Stimulated activated naive CD8-positive, alpha-beta T cell treated with anti-CD3 and anti-CD28 coated beads, Interleukin-15, Interleukin-2, amounts not matched to agents 100 ng/mL and 50 ng/mL, for 24 hours (primary cell): ENCODE measurements around the gene CDCP2.

Experiments used
- H3K27ac Mint-ChIP-seq: one replicate; pipeline ENCODE4 v1.8.0; 2021; ENCODE audit warnings: mild to moderate bottlenecking, mixed read lengths
- H3K27me3 Mint-ChIP-seq: one replicate; pipeline ENCODE4 v1.8.0; 2021; ENCODE audit warnings: mixed read lengths
- H3K36me3 Mint-ChIP-seq: one replicate; pipeline ENCODE4 v1.8.0; 2021; ENCODE audit warnings: low read depth, mixed read lengths
- H3K4me1 Mint-ChIP-seq: one replicate; pipeline ENCODE4 v1.8.0; 2021; ENCODE audit warnings: low read depth, mixed read lengths
- H3K4me3 Mint-ChIP-seq: one replicate; pipeline ENCODE4 v1.8.0; 2021; ENCODE audit warnings: mild to moderate bottlenecking, mixed read lengths
- H3K9me3 Mint-ChIP-seq: one replicate; pipeline ENCODE4 v1.8.0; 2021; ENCODE audit warnings: mixed read lengths

CDCP2 gene

GRCh38 chr1:54135436-54136120 lies 17.2 kb downstream of the CDCP2 start:
- Mint-ChIP-seq H3K4me1 (no peaks in the 10 kb centered on the region), H3K27ac (no peak overlapping the region), H3K9me3 (no peaks in the 10 kb centered on the region), H3K36me3 (no peaks in the 10 kb centered on the region), H3K4me3 (no peak overlapping the region), H3K27me3 (no peaks in the 10 kb centered on the region)

DNA sequence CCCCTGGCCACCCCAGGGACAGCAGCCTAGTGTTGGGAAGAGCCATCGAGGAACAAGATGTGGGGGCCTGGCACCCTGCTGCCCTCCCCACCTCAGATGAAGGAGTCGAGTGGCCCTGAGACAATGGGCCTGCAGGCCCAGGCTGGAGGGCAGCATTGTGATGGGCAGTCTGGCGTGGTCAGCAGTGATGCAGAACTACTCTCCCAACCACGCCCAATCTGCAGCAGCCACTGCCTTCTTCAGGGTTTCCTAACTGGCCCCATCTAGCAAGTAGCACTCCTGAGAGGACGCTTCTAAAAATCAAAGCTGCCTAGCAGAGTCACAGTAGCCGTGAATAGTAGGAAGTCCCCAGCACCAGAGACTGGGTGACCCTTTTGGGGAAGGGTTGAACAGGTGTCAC lies 18.5 kb downstream of the CDCP2 start:
- no peaks in the 10 kb centered on the region for H3K4me1 Mint-ChIP-seq
- H3K36me3 Mint-ChIP-seq, result no peaks in the 10 kb centered on the region
- no peaks in the 10 kb centered on the region for H3K27me3 Mint-ChIP-seq
- no peak overlapping the region for H3K27ac Mint-ChIP-seq
- H3K4me3 Mint-ChIP-seq, result no peak overlapping the region
- H3K9me3 Mint-ChIP-seq, result no peaks in the 10 kb centered on the region

- no peaks in the 10 kb centered on the region for H3K36me3 Mint-ChIP-seq
These were observed 20.3 kb downstream of the CDCP2 start for GRCh38 chr1:54132495-54132894.

GRCh38 chr1:54131419-54131818 lies 21.4 kb downstream of the CDCP2 start:
- H3K4me3 Mint-ChIP-seq, result no peak overlapping the region
- H3K27ac Mint-ChIP-seq, result no peak overlapping the region
- no peaks in the 10 kb centered on the region for H3K9me3 Mint-ChIP-seq
- H3K4me1 Mint-ChIP-seq, result no peaks in the 10 kb centered on the region
- H3K36me3 Mint-ChIP-seq, result no peaks in the 10 kb centered on the region
- H3K27me3 Mint-ChIP-seq, result no peaks in the 10 kb centered on the region

More at GRCh38 chr1:54132495-54132894, 20.3 kb downstream of the CDCP2 start:
- H3K4me3 Mint-ChIP-seq, result no peak overlapping the region
- H3K9me3 Mint-ChIP-seq, result no peaks in the 10 kb centered on the region
- no peaks in the 10 kb centered on the region for H3K4me1 Mint-ChIP-seq
- no peak overlapping the region for H3K27ac Mint-ChIP-seq
- H3K27me3 Mint-ChIP-seq, result no peaks in the 10 kb centered on the region

GRCh38 chr1:54129858-54130257 lies 22.9 kb downstream of the CDCP2 start:
- Mint-ChIP-seq H3K4me1 (no peaks in the 10 kb centered on the region), H3K9me3 (no peaks in the 10 kb centered on the region), H3K36me3 (no peaks in the 10 kb centered on the region), H3K27me3 (no peaks in the 10 kb centered on the region), H3K27ac (no peak overlapping the region), H3K4me3 (no peak overlapping the region)

DNA sequence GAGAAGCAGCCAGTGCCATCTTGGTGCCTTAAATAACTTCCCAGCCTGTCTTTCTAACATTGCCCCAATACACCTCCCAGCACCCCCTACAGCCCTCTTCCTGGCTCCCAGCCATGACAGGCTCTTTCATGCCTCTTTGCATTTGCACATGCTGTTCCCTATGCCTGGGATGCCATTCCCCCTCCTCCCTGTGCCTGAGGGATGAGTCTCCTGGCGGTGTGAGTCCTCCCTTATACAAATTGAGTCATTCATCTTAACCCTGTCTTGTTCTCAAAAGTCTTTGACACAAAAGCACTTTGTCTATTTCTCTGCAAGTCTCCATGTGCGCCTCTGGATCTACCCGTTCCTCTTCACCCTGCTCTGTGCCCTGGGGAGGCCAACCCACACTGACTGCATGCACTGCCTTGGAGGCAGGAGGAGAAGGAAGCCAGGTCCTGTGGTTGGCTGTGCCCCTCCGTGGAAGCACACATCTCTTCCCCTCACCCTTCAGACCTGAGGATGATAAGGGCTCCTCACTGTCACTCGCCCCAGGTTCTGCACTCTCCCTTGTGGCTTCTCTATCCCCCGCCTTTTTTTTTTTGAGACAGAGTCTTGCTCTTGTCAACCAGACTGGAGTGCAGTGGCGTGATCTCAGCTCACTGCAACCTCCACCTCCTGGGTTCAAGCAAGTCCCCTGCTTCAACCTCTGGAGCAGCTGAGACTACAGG lies 25.1 kb downstream of the CDCP2 start:
- no peaks in the 10 kb centered on the region for H3K9me3 Mint-ChIP-seq
- H3K4me1 Mint-ChIP-seq, result no peaks in the 10 kb centered on the region
- no peaks in the 10 kb centered on the region for H3K27me3 Mint-ChIP-seq
- no peaks in the 10 kb centered on the region for H3K36me3 Mint-ChIP-seq
- H3K4me3 Mint-ChIP-seq, result no peak overlapping the region
- no peak overlapping the region for H3K27ac Mint-ChIP-seq

DNA sequence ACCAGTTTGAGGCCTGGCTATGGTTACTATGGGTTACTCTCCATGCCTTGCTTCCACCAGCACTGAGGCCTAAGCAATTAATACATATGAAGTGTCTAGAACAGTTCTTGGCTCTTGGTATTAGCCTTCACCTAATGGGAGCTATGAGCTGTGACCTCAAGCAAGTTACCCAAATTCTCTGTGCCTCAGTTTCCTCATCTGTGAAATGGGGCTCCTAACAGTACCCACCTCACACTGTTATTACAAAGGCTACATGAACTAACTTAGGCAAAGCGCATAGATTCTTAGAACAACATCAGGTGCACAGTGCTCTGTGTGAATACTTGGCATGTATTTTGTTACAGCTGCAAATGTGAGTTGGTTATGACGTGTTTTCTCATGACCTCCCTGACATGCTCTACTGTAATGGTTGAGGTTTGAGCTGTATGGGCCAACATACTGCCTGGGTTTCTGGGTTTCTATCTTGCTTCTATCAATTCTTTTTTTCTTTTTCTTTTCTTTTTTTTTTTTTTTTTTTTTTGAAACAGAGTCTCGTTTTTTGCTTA lies 26.5 kb downstream of the CDCP2 start:
- Mint-ChIP-seq H3K27ac (no peak overlapping the region), H3K4me3 (no peak overlapping the region), H3K4me1 (peaks cover 3% of the 10 kb centered on the region), H3K9me3 (no peaks in the 10 kb centered on the region), H3K27me3 (peaks cover 5% of the 10 kb centered on the region), H3K36me3 (no peaks in the 10 kb centered on the region)

- Mint-ChIP-seq H3K27ac (no peak overlapping the region), H3K36me3 (no peaks in the 10 kb centered on the region), H3K9me3 (no peaks in the 10 kb centered on the region), H3K27me3 (peaks cover 5% of the 10 kb centered on the region), H3K4me3 (no peak overlapping the region), H3K4me1 (peaks cover 4% of the 10 kb centered on the region)
These were observed 27.3 kb downstream of the CDCP2 start for GRCh38 chr1:54125386-54126070.

GRCh38 chr1:54124906-54125305 lies 27.9 kb downstream of the CDCP2 start:
- no peaks in the 10 kb centered on the region for H3K9me3 Mint-ChIP-seq
- peaks cover 4% of the 10 kb centered on the region for H3K4me1 Mint-ChIP-seq
- no peak overlapping the region for H3K27ac Mint-ChIP-seq
- peaks cover 5% of the 10 kb centered on the region for H3K27me3 Mint-ChIP-seq
- H3K36me3 Mint-ChIP-seq, result no peaks in the 10 kb centered on the region
- no peak overlapping the region for H3K4me3 Mint-ChIP-seq

DNA sequence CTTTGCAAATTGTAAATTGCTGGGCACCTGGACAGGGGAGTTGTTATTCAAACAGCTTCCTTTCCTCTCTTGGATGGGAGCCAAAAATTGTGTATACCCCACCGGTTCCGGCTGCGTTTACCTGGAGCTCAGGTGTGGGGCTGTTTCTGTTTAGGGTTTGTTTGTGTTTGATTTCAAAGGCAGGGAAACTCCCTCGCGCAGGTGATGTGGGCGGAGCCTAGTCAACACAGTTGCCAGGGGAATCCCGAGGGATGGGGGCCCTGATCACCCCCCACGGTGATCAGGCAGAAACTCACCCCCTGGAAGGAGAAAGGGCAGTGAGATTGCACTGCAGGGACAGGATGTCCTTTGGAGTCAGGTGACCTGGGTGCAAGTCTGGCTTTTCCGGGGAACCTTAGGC lies 28.3 kb downstream of the CDCP2 start:
- H3K4me3 Mint-ChIP-seq, result no peak overlapping the region
- no peaks in the 10 kb centered on the region for H3K9me3 Mint-ChIP-seq
- no peaks in the 10 kb centered on the region for H3K36me3 Mint-ChIP-seq
- H3K27ac Mint-ChIP-seq, result no peak overlapping the region
- H3K4me1 Mint-ChIP-seq, result peaks cover 4% of the 10 kb centered on the region
- H3K27me3 Mint-ChIP-seq, result peaks cover 5% of the 10 kb centered on the region

- no peak overlapping the region for H3K4me3 Mint-ChIP-seq
- no peaks in the 10 kb centered on the region for H3K36me3 Mint-ChIP-seq
- no peak overlapping the region for H3K27ac Mint-ChIP-seq
- H3K27me3 Mint-ChIP-seq, result peaks cover 5% of the 10 kb centered on the region
- no peaks in the 10 kb centered on the region for H3K9me3 Mint-ChIP-seq
- peaks cover 4% of the 10 kb centered on the region for H3K4me1 Mint-ChIP-seq
These were observed 29.8 kb downstream of the CDCP2 start for GRCh38 chr1:54122992-54123391.

- H3K36me3 Mint-ChIP-seq, result no peaks in the 10 kb centered on the region
- H3K4me1 Mint-ChIP-seq, result peaks cover 4% of the 10 kb centered on the region
- H3K4me3 Mint-ChIP-seq, result no peak overlapping the region
- H3K27ac Mint-ChIP-seq, result no peak overlapping the region
- peaks cover 5% of the 10 kb centered on the region for H3K27me3 Mint-ChIP-seq
- no peaks in the 10 kb centered on the region for H3K9me3 Mint-ChIP-seq
These were observed 30.6 kb downstream of the CDCP2 start for GRCh38 chr1:54122135-54122751.

GRCh38 chr1:54121482-54122134 lies 31.2 kb downstream of the CDCP2 start:
- Mint-ChIP-seq H3K9me3 (no peaks in the 10 kb centered on the region), H3K27ac (no peak overlapping the region)

GRCh38 chr1:54120698-54121481 lies 31.9 kb downstream of the CDCP2 start:
- Mint-ChIP-seq H3K27me3 (peaks cover 5% of the 10 kb centered on the region), H3K36me3 (no peaks in the 10 kb centered on the region), H3K4me3 (no peak overlapping the region), H3K4me1 (peaks cover 4% of the 10 kb centered on the region), H3K9me3 (no peaks in the 10 kb centered on the region), H3K27ac (no peak overlapping the region)

More at GRCh38 chr1:54121482-54122134, 31.2 kb downstream of the CDCP2 start:
- H3K36me3 Mint-ChIP-seq, result no peaks in the 10 kb centered on the region
- peaks cover 5% of the 10 kb centered on the region for H3K27me3 Mint-ChIP-seq
- peaks cover 4% of the 10 kb centered on the region for H3K4me1 Mint-ChIP-seq
- no peak overlapping the region for H3K4me3 Mint-ChIP-seq
